IMR-90 (cell line): ENCODE measurements around the gene MEF2C. TPM values are rescaled to one million over a fixed set of nuclear protein-coding genes. Genes with fewer than 3 reads are reported as not detected.

ENCODE experiments used
- ATAC-seq: fragments of 200-7000 bp; cut with Tn5 transposase; 2 replicates; pipeline ENCODE4 v1.9.1; 2020; ENCODE audit warnings: low read depth, mild to moderate bottlenecking, moderate library complexity
- BruUV-seq: library from RNA; stranded (reverse); fragments of 400-500 nt; replicated peaks from 2 replicates; lab custom pipeline; 2021; lab: Mats Ljungman, UMichigan
- CTCF ChIA-PET: fragments of 300-600 bp; formaldehyde crosslinking; extraction: SDS; loops from one replicate; lab custom pipeline; 2021; ENCODE audit warnings: antibody characterized with exemption; lab: Yijun Ruan, JAX
- POLR2A ChIA-PET: fragments of 300-600 bp; sonication (Branson Sonifier 250); formaldehyde crosslinking; loops from one replicate; lab custom pipeline; 2022; ENCODE audit warnings: antibody characterized with exemption; ENCODE audit not compliant: unreplicated experiment; lab: Charles Lee
- DNase-seq: peaks from one replicate; pipeline ENCODE4 v3.0.0; 2013
- H2AFZ ChIP-seq: replicated peaks from 2 replicates; pipeline ENCODE3; 2013; ENCODE audit warnings: low read length, mild to moderate bottlenecking; ENCODE audit not compliant: poor library complexity
- H2AK5ac ChIP-seq: 2 replicates; pipeline ENCODE4 v1.6.1; 2013; ENCODE audit warnings: low read depth, low read length, inconsistent platforms
- H2AK9ac ChIP-seq: replicated peaks from 2 replicates; pipeline ENCODE3; 2013; ENCODE audit warnings: mild to moderate bottlenecking, low read depth, low read length, moderate library complexity; ENCODE audit not compliant: poor library complexity
- H2BK120ac ChIP-seq: 2 replicates; pipeline ENCODE4 v1.6.1; 2013; ENCODE audit warnings: low read depth, low read length, inconsistent platforms
- H2BK15ac ChIP-seq: 3 replicates; pipeline ENCODE4 v1.6.1; 2013; ENCODE audit warnings: low read depth, low read length, inconsistent platforms
- H2BK20ac ChIP-seq: 2 replicates; pipeline ENCODE4 v1.6.1; 2013; ENCODE audit warnings: low read depth, mild to moderate bottlenecking, inconsistent platforms, low read length, moderate library complexity
- H2BK5ac ChIP-seq: 2 replicates; pipeline ENCODE4 v1.6.1; 2013; ENCODE audit warnings: mild to moderate bottlenecking, low read depth, low read length, inconsistent platforms; ENCODE audit not compliant: poor library complexity, severe bottlenecking
- H3K14ac ChIP-seq: replicated peaks from 2 replicates; pipeline ENCODE4 v1.6.1; 2013; ENCODE audit warnings: low read depth, low read length, inconsistent platforms
- H3K18ac ChIP-seq: 2 replicates; pipeline ENCODE4 v1.6.1; 2013; ENCODE audit warnings: low read depth, low read length, control low read depth
- H3K23ac ChIP-seq: 2 replicates; pipeline ENCODE4 v1.6.1; 2013; ENCODE audit warnings: low read depth, low read length, inconsistent platforms
- H3K27ac ChIP-seq: 2 replicates; pipeline ENCODE4 v1.5.1; 2013; ENCODE audit warnings: mild to moderate bottlenecking, control low read depth, low read length; ENCODE audit not compliant: insufficient read depth
- H3K27me3 ChIP-seq: 2 replicates; pipeline ENCODE4 v1.6.1; 2013; ENCODE audit warnings: low read length; ENCODE audit not compliant: control insufficient read depth, insufficient read depth
- H3K36me3 ChIP-seq: 2 replicates; pipeline ENCODE4 v1.6.1; 2013; ENCODE audit warnings: low read length, mixed read lengths; ENCODE audit not compliant: control insufficient read depth, insufficient read depth
- H3K4ac ChIP-seq: 2 replicates; pipeline ENCODE4 v1.6.1; 2013; ENCODE audit warnings: low read depth, low read length, inconsistent platforms
- H3K4me1 ChIP-seq: 2 replicates; pipeline ENCODE4 v1.6.1; 2013; ENCODE audit warnings: low read length, mixed read lengths; ENCODE audit not compliant: control insufficient read depth, insufficient read depth
- H3K4me2 ChIP-seq: 2 replicates; pipeline ENCODE4 v1.6.1; 2013; ENCODE audit warnings: low read depth, mild to moderate bottlenecking, control low read depth, low read length, moderate library complexity
- H3K4me3 ChIP-seq: 2 replicates; pipeline ENCODE4 v1.5.1; 2013; ENCODE audit warnings: low read depth, mild to moderate bottlenecking, control low read depth, low read length, moderate library complexity; ENCODE audit not compliant: insufficient read depth
- H3K56ac ChIP-seq: 2 replicates; pipeline ENCODE4 v1.6.1; 2013; ENCODE audit warnings: low read length, inconsistent platforms; ENCODE audit not compliant: insufficient read depth; ENCODE audit errors: extremely low read depth
- H3K79me1 ChIP-seq, 2 experiments: 2 replicates each; pipeline ENCODE4 v1.6.1; 2013; ENCODE audit warnings: low read length in 2 of 2, inconsistent platforms in 1 of 2, low read depth in 1 of 2
- H3K9ac ChIP-seq: 2 replicates; pipeline ENCODE4 v1.6.1; 2013; ENCODE audit warnings: low read depth, low read length, control low read depth
- H3K9me1 ChIP-seq: 2 replicates; pipeline ENCODE4 v1.6.1; 2013; ENCODE audit warnings: low read length, inconsistent platforms; ENCODE audit not compliant: insufficient read depth
- H3K9me3 ChIP-seq: 2 replicates; pipeline ENCODE4 v1.6.1; 2013; ENCODE audit warnings: low read length; ENCODE audit not compliant: control insufficient read depth, insufficient read depth
- H4K20me1 ChIP-seq: 2 replicates; pipeline ENCODE4 v1.6.1; 2013; ENCODE audit warnings: low read length, inconsistent platforms; ENCODE audit not compliant: insufficient read depth
- H4K5ac ChIP-seq: 2 replicates; pipeline ENCODE4 v1.6.1; 2013; ENCODE audit warnings: mild to moderate bottlenecking, low read depth, low read length, control low read depth
- H4K8ac ChIP-seq, 2 experiments: 2 replicates each; pipeline ENCODE4 v1.6.1; 2013; ENCODE audit warnings: low read depth in 2 of 2, low read length in 2 of 2, control low read depth in 1 of 2, inconsistent platforms in 1 of 2
- H4K91ac ChIP-seq: 2 replicates; pipeline ENCODE4 v1.6.1; 2013; ENCODE audit warnings: low read depth, low read length, inconsistent platforms; ENCODE audit not compliant: insufficient read depth
- MAFK ChIP-seq: IDR thresholded peaks from 2 replicates; pipeline ENCODE4 v1.6.1; 2012; ENCODE audit warnings: low read depth, low read length, improper control_type of control experiment
- RCOR1 ChIP-seq: IDR thresholded peaks from 2 replicates; pipeline ENCODE4 v1.6.1; 2012; ENCODE audit warnings: mild to moderate bottlenecking, low read length, improper control_type of control experiment; ENCODE audit not compliant: insufficient replicate concordance
- RFX5 ChIP-seq: IDR thresholded peaks from 2 replicates; pipeline ENCODE4 v1.8.0; 2012; ENCODE audit warnings: low read depth, mild to moderate bottlenecking, low read length, moderate library complexity
- SMC3 ChIP-seq: fragments of 150-350 bp; IDR thresholded peaks from 2 replicates; pipeline ENCODE4 v1.6.1; 2016; ENCODE audit warnings: low read depth, mild to moderate bottlenecking, antibody characterized with exemption, low read length, moderate library complexity
- WGBS, 2 experiments: methylation state at CpG; one replicate each; pipeline versions ENCODE4 v1.1.5 to v1.1.7; 2013; ENCODE audit warnings: missing lambda C conversion rate in 2 of 2; ENCODE audit not compliant: insufficient read length in 1 of 2; ENCODE audit errors: extremely low coverage in 2 of 2; 5-methylcytosine and 5-hydroxymethylcytosine counted together
- dilution Hi-C: fragments of 300-500 bp; cut with HindIII; formaldehyde crosslinking; loops from one replicate; pipeline ENCODE4 v1.14.3; 2018; ENCODE audit warnings: low sequenced_read_pairs; ENCODE audit not compliant: unreplicated experiment
- in situ Hi-C: fragments of 300-500 bp; cut with MboI; formaldehyde crosslinking; loops from 3 replicates; pipeline ENCODE4 v1.14.3; 2019; ENCODE audit warnings: low sequenced_read_pairs, inconsistent platforms, mixed read lengths
- intact Hi-C: fragments of 100-400 bp; cut with micrococcal nuclease; formaldehyde crosslinking; loops from 2 replicates; pipeline ENCODE4 v1.10.0; 2022
- polyA plus RNA-seq, 3 experiments: library from polyadenylated mRNA; depleted of rRNA; stranded (reverse); fragments of >200 nt; gene quantifications; 2 replicates each; pipeline ENCODE4 v1.2.3, GENCODE V29; 2012; ENCODE audit warnings: low replicate concordance in 1 of 3
- total RNA-seq: library from RNA; depleted of rRNA; stranded (reverse); fragments of >200 nt; gene quantifications from 2 replicates; pipeline ENCODE4 v1.2.3, GENCODE V29; 2012

The MEF2C gene
- total and polyA plus RNA-seq, 2 of the 4 experiments (the other 2 are of a cell fraction): 1.5 to 6.8 TPM

GRCh38 chr5:88734983-88735382, 148.0 kb downstream of the MEF2C start:
- in situ Hi-C loops (no loop called here), intact Hi-C loops (loop anchor here (2.0 to 5.0 kb wide), 2 partner anchors 52 to 148 kb away; partner anchors contain the start of gene MEF2C), dilution Hi-C loops (no loop called here)
- no peak for TF ChIP-seq RFX5
- no peak for TF ChIP-seq SMC3
- no peak for TF ChIP-seq RCOR1
- TF ChIP-seq MAFK: no peak
- no peak overlapping the region for H2BK5ac ChIP-seq
- no peak overlapping the region for H4K5ac ChIP-seq
- no peak overlapping the region for H4K91ac ChIP-seq
- no peak overlapping the region for H3K27ac ChIP-seq
- no peak overlapping the region for H2AK9ac ChIP-seq
- no peaks in the 10 kb centered on the region for H3K79me1 ChIP-seq
- no peak for ATAC-seq
- no peak overlapping the region for H2AFZ ChIP-seq
- H3K14ac ChIP-seq: no peak overlapping the region
- H2BK15ac ChIP-seq: no peak overlapping the region
- H3K18ac ChIP-seq: no peak overlapping the region
- 100% methylated on average over 1 of the region's 7 CpGs; no CpG with 5 or more reads in 1 of the 2 experiments for WGBS, 2 experiments
- no peak overlapping the region for H3K4me2 ChIP-seq
- POLR2A ChIA-PET: no interaction called here
- no peak for DNase-seq
- H3K4me1 ChIP-seq: no peaks in the 10 kb centered on the region
- H3K9ac ChIP-seq: no peak overlapping the region
- no peak overlapping the region for H3K23ac ChIP-seq
- no peaks in the 10 kb centered on the region for H3K9me1 ChIP-seq
- H3K27me3 ChIP-seq: no peaks in the 10 kb centered on the region
- H3K4ac ChIP-seq: no peak overlapping the region
- H3K4me3 ChIP-seq: no peak overlapping the region
- no peak overlapping the region for H2BK120ac ChIP-seq
- no peaks in the 10 kb centered on the region for H3K9me3 ChIP-seq
- H3K36me3 ChIP-seq: no peaks in the 10 kb centered on the region
- CTCF ChIA-PET: interaction anchor here (0.6 kb wide), 1 partner anchor 44 kb away, joined by 5 read pairs; no protein-coding TSS in a partner anchor
- no peak overlapping the region for H3K56ac ChIP-seq
- no peak overlapping the region for H4K8ac ChIP-seq
- BruUV-seq: no TSS peak
- no peak overlapping the region for H2BK20ac ChIP-seq
- no peaks in the 10 kb centered on the region for H4K20me1 ChIP-seq
- H2AK5ac ChIP-seq: no peak overlapping the region
